Heart right ventricle (tissue), 16 donors: ENCODE data around the gene RGS9. TPM values are rescaled to one million over a fixed set of nuclear protein-coding genes. Genes with fewer than 3 reads are reported as not detected.

Experiments
- ATAC-seq, 8 donors: fragments of 200-7000 bp; cut with Tn5 transposase; one replicate each; pipeline ENCODE4 v1.9.1; 2020; ENCODE audit warnings: mild to moderate bottlenecking in 8 of 8, moderate library complexity in 8 of 8, moderate number of reproducible peaks in 1 of 8
- DNase-seq, 2 donors: peaks; one replicate each; pipeline ENCODE4 v3.0.0-alpha.2; 2020
- H3K27ac ChIP-seq, 10 donors: fragments of 200-600 bp; sonication (generic) in 2 of 10; one replicate each; pipeline versions ENCODE4 v1.5.0 to v1.8.0; 2020 to 2022; ENCODE audit warnings: mild to moderate bottlenecking in 3 of 10
- H3K27me3 ChIP-seq, 7 donors: fragments of 200-600 bp; one replicate each; pipeline ENCODE4 v1.8.0; 2021 to 2022; ENCODE audit warnings: mild to moderate bottlenecking in 2 of 7
- H3K36me3 ChIP-seq, 9 donors: fragments of 200-600 bp; sonication (generic) in 1 of 9; one replicate each; pipeline versions ENCODE4 v1.5.0 to v1.8.0; 2020 to 2022; ENCODE audit warnings: mild to moderate bottlenecking in 2 of 9
- H3K4me1 ChIP-seq, 9 donors: fragments of 200-600 bp; sonication (generic) in 1 of 9; one replicate each; pipeline versions ENCODE4 v1.5.0 to v1.8.0; 2020 to 2022; ENCODE audit warnings: mild to moderate bottlenecking in 4 of 9
- H3K4me3 ChIP-seq, 10 donors: fragments of 200-600 bp; sonication (generic) in 2 of 10; one replicate each; pipeline versions ENCODE4 v1.5.0 to v1.8.0; 2020 to 2022; ENCODE audit warnings: mild to moderate bottlenecking in 7 of 10, moderate library complexity in 2 of 10
- H3K9me3 ChIP-seq, 11 donors: fragments of 200-600 bp in 10 of 11; sonication (generic) in 2 of 11; one replicate each; pipeline versions ENCODE4 v1.5.0 to v1.8.0; 2013 to 2022; ENCODE audit warnings: mild to moderate bottlenecking in 2 of 11, control low read depth in 1 of 11, moderate library complexity in 1 of 11
- WGBS, 2 donors: extraction: QIAGEN DNeasy Blood & Tissue Kit; methylation state at CpG; one replicate each; pipeline ENCODE4 v1.1.7; 2013; ENCODE audit warnings: inconsistent platforms in 1 of 2; 5-methylcytosine and 5-hydroxymethylcytosine counted together
- intact Hi-C, 10 donors: fragments of 100-400 bp; cut with DNase I; formaldehyde crosslinking; loops; one replicate each; pipeline versions ENCODE4 v1.11.1 to v1.14.2; 2022
- polyA plus RNA-seq, 2 donors: library from polyadenylated mRNA; stranded (reverse); fragments of 200-250 nt; gene quantifications; one replicate each; pipeline ENCODE4 v1.2.3, GENCODE V29; 2013
- total RNA-seq, 10 donors: library from RNA; stranded (reverse); fragmentation: NEBNext Ultra II Directional in 3 of 10; extraction: Animal tissue kit (Norgen Biotek cat#: 25700) in 3 of 10; gene quantifications; one replicate each; pipeline versions ENCODE4 v1.2.1 to v1.2.4, GENCODE V29; 2021 to 2023
- TF ChIP-seq, protein P1 (sequence below), 9 donors: fragments of 200-600 bp; sonication (generic) in 2 of 9; IDR thresholded peaks; one replicate each; pipeline versions ENCODE4 v1.5.0 to v1.8.0; 2021 to 2022; ENCODE audit warnings: antibody characterized with exemption in 9 of 9, mild to moderate bottlenecking in 5 of 9, moderate library complexity in 1 of 9
- donor health status: Arrhythmogenic right ventricular cardiomyopathy.
- donor health status: ischemic (EF 13 %, LVEDD 7.1; RV severe dilation, severe dysfunction).
- donor health status: healthy with polysubstance abuse.
- donor health status: DM: no; HTN: yes; CAD: no.
- donor health status: DM: no; HTN: no; CAD: no.
- donor health status: ischemic (EF 25% LVEDD 6.9; RV normal size, moderate dysfunction).
- donor health status: ischemic (EF 25% LVEDD 5.7; RV mildly dilated, moderate dysfunction).
- donor health status: healthy.
- donor health status: DM: yes; HTN: yes; CAD: no.
- donor health status: Ischemic cardiomyopathy.
- donor health status: ischemic (EF 35%, LVEDD 5.7; RV mildly dilated, moderate dysfunction).
- donor health status: nonischemic (EF 11% LVEDD 7.7; RV severe dilation, severe dysfunction).
- donor health status: DM: yes; HTN: yes; CAD: no.
- donor health status: PGD.
- donor health status: ischemic (EF 29% LVEDD 5.4; RV normal size, mild dysfunction).
- donor health status: nonischemic (EF 23%, LVEDD 6.1; RV moderate dilation, normal function).

The RGS9 gene
- total and polyA plus RNA-seq, 12 donors, result 0.36 to 3.0 (median 1.1) TPM

DNA sequence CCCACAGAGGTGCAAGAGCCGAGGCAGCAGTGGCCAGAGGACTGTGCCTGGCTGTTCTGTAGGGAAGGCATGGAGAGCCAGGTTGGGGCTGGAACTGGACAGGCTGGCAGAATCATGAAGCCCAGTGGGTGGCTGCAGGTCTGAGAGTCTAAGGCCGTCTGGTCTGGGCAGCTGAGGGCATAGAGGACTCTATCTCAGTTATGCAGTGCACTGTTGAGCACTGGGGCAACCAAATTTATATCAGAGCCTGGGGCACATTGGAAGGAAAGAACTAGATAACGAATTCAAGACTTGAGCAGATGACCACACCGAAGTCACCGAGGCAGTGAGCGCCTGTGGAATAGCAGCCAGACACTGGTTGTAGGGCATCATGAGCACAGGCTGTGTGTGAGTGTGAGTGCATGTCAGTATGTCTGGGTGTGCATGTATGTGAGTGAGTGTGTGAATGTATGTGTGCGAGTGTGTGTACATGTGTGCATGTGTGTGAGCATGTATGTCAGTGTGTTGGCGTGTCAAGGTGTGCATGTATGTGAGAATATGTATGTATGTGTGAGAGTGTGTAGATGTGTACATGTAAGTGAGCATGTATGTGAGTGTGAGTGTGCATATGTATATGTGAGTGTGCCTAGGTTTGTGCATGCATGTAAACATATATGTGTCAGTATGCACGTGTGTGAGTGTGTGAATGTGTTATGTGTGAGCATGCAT is 37.0 kb downstream of the RGS9 start:
- no peaks in the 10 kb centered on the region for H3K36me3 ChIP-seq
- DNase-seq (no peak), ATAC-seq (peak in 1 of 8 donors; percentile 24)
- peaks cover 0 to 21% (median 11%) of the 10 kb centered on the region in 9 donors for H3K4me1 ChIP-seq
- peak overlapping the region in 1 of 10 donors; percentile 33 for H3K27ac ChIP-seq
- TF ChIP-seq, protein P1, sequence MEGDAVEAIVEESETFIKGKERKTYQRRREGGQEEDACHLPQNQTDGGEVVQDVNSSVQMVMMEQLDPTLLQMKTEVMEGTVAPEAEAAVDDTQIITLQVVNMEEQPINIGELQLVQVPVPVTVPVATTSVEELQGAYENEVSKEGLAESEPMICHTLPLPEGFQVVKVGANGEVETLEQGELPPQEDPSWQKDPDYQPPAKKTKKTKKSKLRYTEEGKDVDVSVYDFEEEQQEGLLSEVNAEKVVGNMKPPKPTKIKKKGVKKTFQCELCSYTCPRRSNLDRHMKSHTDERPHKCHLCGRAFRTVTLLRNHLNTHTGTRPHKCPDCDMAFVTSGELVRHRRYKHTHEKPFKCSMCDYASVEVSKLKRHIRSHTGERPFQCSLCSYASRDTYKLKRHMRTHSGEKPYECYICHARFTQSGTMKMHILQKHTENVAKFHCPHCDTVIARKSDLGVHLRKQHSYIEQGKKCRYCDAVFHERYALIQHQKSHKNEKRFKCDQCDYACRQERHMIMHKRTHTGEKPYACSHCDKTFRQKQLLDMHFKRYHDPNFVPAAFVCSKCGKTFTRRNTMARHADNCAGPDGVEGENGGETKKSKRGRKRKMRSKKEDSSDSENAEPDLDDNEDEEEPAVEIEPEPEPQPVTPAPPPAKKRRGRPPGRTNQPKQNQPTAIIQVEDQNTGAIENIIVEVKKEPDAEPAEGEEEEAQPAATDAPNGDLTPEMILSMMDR (IDR thresholded peaks at IDR 0.05), result no peak
- no peak overlapping the region for H3K4me3 ChIP-seq
- 78 to 81% methylated on average over 9 of the region's 9 CpGs for WGBS, 2 donors
- peaks cover 0 to 4% (median 0%) of the 10 kb centered on the region in 7 donors for H3K27me3 ChIP-seq
- intact Hi-C loops, result no loop called here
- no peaks in the 10 kb centered on the region for H3K9me3 ChIP-seq

DNA sequence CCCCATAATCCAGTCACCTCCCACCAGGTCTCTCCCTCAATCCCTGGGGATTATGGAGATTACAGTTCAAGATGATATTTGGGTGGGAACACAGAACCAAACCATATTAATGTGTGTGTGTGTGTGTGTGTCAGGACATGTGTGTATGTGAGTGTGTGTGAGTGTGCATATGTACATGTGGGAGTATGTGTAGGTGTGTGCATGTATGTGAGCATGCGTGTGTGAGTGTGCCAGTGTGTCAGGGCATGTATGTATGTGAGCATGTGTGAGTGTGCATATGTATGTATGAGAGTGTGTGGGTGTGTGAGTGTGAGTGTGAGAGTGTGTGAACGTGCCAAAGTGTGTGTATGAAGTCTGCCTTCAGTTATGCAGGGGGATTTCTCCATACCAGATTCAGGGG is 37.8 kb downstream of the RGS9 start:
- WGBS, 2 donors, result 85 to 88% methylated on average over 2 of the region's 2 CpGs
- H3K36me3 ChIP-seq, result no peaks in the 10 kb centered on the region
- intact Hi-C loops, result no loop called here
- H3K9me3 ChIP-seq, result no peaks in the 10 kb centered on the region
- no peak overlapping the region for H3K4me3 ChIP-seq
- H3K4me1 ChIP-seq, result peaks cover 0 to 21% (median 11%) of the 10 kb centered on the region in 9 donors
- DNase-seq (no peak), ATAC-seq (no peak)
- H3K27ac ChIP-seq, result no peak overlapping the region
- peaks cover 0 to 4% (median 0%) of the 10 kb centered on the region in 7 donors for H3K27me3 ChIP-seq
- TF ChIP-seq, protein P1 (IDR thresholded peaks at IDR 0.05), result no peak

DNA sequence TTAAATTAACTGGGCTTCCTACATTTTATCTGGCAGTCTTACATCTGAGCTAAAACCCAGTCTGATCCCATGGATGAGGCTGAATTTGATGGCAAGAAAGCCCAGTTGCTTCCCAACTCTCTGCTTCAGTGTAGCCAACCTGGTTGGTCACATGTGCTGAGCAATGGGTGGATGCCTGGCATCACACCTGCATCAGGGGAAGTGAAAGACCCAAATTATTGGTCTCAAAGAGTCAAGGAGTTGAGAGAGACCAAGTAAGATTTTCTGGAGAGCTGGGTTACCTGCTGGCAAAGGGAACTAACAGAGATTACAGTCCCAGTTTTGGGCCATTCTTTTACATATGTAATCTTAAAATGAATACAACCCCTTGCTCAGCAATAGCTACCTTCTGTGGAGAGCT is 38.8 kb downstream of the RGS9 start:
- intact Hi-C loops, result no loop called here
- H3K36me3 ChIP-seq, result no peaks in the 10 kb centered on the region
- no peak overlapping the region for H3K27ac ChIP-seq
- TF ChIP-seq, protein P1 (IDR thresholded peaks at IDR 0.05), result no peak
- ATAC-seq, result no peak
- H3K9me3 ChIP-seq, result no peaks in the 10 kb centered on the region
- DNase-seq, result no peak
- peaks cover 0 to 22% (median 7%) of the 10 kb centered on the region in 9 donors for H3K4me1 ChIP-seq
- no peak overlapping the region for H3K4me3 ChIP-seq
- H3K27me3 ChIP-seq, result peaks cover 0 to 4% (median 0%) of the 10 kb centered on the region in 7 donors

DNA sequence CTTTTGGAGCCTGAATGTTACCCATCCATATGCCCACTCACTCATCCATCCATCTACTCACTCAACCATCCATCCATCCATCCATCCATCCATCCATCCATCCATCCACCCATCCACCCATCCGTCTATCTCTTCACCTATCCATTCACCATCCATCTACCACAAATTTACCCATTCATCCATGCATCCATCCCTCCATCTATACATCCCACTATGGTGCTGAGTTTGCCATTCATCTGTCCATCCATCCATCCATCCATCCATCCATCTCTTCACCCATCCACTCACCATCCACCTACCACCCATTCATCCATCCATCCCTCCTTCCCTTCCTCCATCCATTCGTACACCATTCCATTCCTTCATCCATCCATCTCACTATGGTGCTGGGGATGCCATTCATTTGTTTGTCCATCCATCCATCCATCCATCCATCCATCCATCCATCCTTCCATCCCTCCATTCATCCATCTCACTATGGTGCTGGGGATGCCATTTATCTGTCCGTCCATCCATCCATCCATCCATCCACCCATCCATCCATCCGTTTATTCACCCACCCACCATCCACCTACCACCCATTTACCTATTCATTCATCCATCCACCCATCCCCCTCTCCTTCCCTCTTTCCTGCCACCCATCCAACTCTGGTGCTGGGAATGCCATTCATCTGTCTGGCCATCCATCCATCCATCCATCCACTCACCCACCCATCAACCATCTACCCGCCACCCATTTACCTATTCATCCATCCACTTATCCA is 39.7 kb downstream of the RGS9 start:
- TF ChIP-seq, protein P1 (IDR thresholded peaks at IDR 0.05), result no peak
- H3K4me3 ChIP-seq, result no peak overlapping the region
- H3K27ac ChIP-seq, result no peak overlapping the region
- intact Hi-C loops, result no loop called here
- H3K9me3 ChIP-seq, result no peaks in the 10 kb centered on the region
- DNase-seq (no peak), ATAC-seq (no peak)
- WGBS, 2 donors, result 93 to 96% methylated on average over 5 of the region's 5 CpGs
- peaks cover 0 to 4% (median 0%) of the 10 kb centered on the region in 7 donors for H3K27me3 ChIP-seq
- H3K4me1 ChIP-seq, result peaks cover 0 to 27% (median 7%) of the 10 kb centered on the region in 9 donors
- no peaks in the 10 kb centered on the region for H3K36me3 ChIP-seq
